RWPE2 (cell line): ENCODE results near the gene IFT27.

ENCODE experiments used
- ATAC-seq: fragments of 200-7000 bp; cut with Tn5 transposase; 3 replicates; pipeline ENCODE4 v1.9.1; 2021; ENCODE audit warnings: low read depth
- DNase-seq: peaks from one replicate; pipeline ENCODE4 v3.0.0-alpha.2; 2020; ENCODE audit warnings: low spot score
- H3K27ac ChIP-seq: fragments of 450-650 bp; 2 replicates; pipeline ENCODE4 v1.5.1; 2017; ENCODE audit warnings: mild to moderate bottlenecking; ENCODE audit not compliant: poor library complexity, severe bottlenecking
- H3K27me3 ChIP-seq: fragments of 250-450 bp; sonication (Bioruptor Pico); 2 replicates; pipeline ENCODE4 v1.5.1; 2021; ENCODE audit warnings: mild to moderate bottlenecking, moderate library complexity; ENCODE audit not compliant: insufficient read depth, poor library complexity, severe bottlenecking
- H3K36me3 ChIP-seq: fragments of 250-450 bp; sonication (Bioruptor Pico); 2 replicates; pipeline ENCODE4 v1.5.1; 2020; ENCODE audit warnings: low read depth, mild to moderate bottlenecking, moderate library complexity
- H3K4me1 ChIP-seq: fragments of 250-450 bp; sonication (Bioruptor Pico); 2 replicates; pipeline ENCODE4 v1.5.1; 2021; ENCODE audit warnings: mild to moderate bottlenecking, moderate library complexity; ENCODE audit not compliant: insufficient read depth, poor library complexity, severe bottlenecking
- H3K4me3 ChIP-seq: fragments of 250-450 bp; sonication (Bioruptor Pico); 2 replicates; pipeline ENCODE4 v1.5.1; 2021; ENCODE audit warnings: mild to moderate bottlenecking, moderate library complexity; ENCODE audit not compliant: severe bottlenecking
- H3K9me3 ChIP-seq: fragments of 250-450 bp; sonication (Bioruptor Pico); 2 replicates; pipeline ENCODE4 v1.5.1; 2021; ENCODE audit warnings: mild to moderate bottlenecking, moderate library complexity; ENCODE audit not compliant: severe bottlenecking
- CTCF ChIP-seq: fragments of 450-650 bp; IDR thresholded peaks from one replicate; pipeline ENCODE4 v1.5.1; 2017; ENCODE audit warnings: mild to moderate bottlenecking, moderate library complexity; ENCODE audit not compliant: poor library complexity, severe bottlenecking

IFT27 gene

GRCh38 chr22:36808721-36809344, 32.9 kb upstream of the IFT27 start:
- Histone ChIP-seq H3K4me3 (no peak overlapping the region), H3K27me3 (peaks cover 12% of the 10 kb centered on the region), H3K9me3 (no peaks in the 10 kb centered on the region), H3K4me1 (no peaks in the 10 kb centered on the region), H3K27ac (no peak overlapping the region), H3K36me3 (no peaks in the 10 kb centered on the region)
- DNase-seq (no peak), ATAC-seq (no peak)
- TF ChIP-seq CTCF: no peak

GRCh38 chr22:36807627-36808026, 31.7 kb upstream of the IFT27 start:
- Histone ChIP-seq H3K36me3 (no peaks in the 10 kb centered on the region), H3K27me3 (peaks cover 4% of the 10 kb centered on the region), H3K27ac (no peak overlapping the region), H3K4me1 (no peaks in the 10 kb centered on the region), H3K9me3 (no peaks in the 10 kb centered on the region), H3K4me3 (no peak overlapping the region)
- ATAC-seq (no peak), DNase-seq (no peak)
- TF ChIP-seq CTCF: no peak

GRCh38 chr22:36806835-36807234, 30.9 kb upstream of the IFT27 start:
- no peaks in the 10 kb centered on the region for H3K9me3 ChIP-seq
- no peak for TF ChIP-seq CTCF
- H3K4me1 ChIP-seq: no peaks in the 10 kb centered on the region
- DNase-seq (no peak), ATAC-seq (no peak)
- H3K27ac ChIP-seq: no peak overlapping the region
- H3K36me3 ChIP-seq: no peaks in the 10 kb centered on the region
- H3K4me3 ChIP-seq: no peak overlapping the region
- H3K27me3 ChIP-seq: no peaks in the 10 kb centered on the region

GRCh38 chr22:36803358-36803757, 27.4 kb upstream of the IFT27 start:
- H3K4me1 ChIP-seq: no peaks in the 10 kb centered on the region
- no peaks in the 10 kb centered on the region for H3K9me3 ChIP-seq
- TF ChIP-seq CTCF: no peak
- no peak overlapping the region for H3K27ac ChIP-seq
- no peaks in the 10 kb centered on the region for H3K36me3 ChIP-seq
- no peak for DNase-seq
- H3K4me3 ChIP-seq: no peak overlapping the region
- no peak for ATAC-seq
- no peaks in the 10 kb centered on the region for H3K27me3 ChIP-seq

GRCh38 chr22:36798674-36799066, 22.8 kb upstream of the IFT27 start:
- Histone ChIP-seq H3K27ac (no peak overlapping the region), H3K4me3 (no peak overlapping the region), H3K36me3 (no peaks in the 10 kb centered on the region), H3K27me3 (no peaks in the 10 kb centered on the region), H3K9me3 (no peaks in the 10 kb centered on the region), H3K4me1 (no peaks in the 10 kb centered on the region)
- ATAC-seq (no peak), DNase-seq (no peak)
- TF ChIP-seq CTCF: no peak
